Measurements from ENCODE around the gene ZNF407.
A peak's percentile ranks its signal among the peaks of the same experiment; 100 is the strongest.

ZNF407 gene

DNA sequence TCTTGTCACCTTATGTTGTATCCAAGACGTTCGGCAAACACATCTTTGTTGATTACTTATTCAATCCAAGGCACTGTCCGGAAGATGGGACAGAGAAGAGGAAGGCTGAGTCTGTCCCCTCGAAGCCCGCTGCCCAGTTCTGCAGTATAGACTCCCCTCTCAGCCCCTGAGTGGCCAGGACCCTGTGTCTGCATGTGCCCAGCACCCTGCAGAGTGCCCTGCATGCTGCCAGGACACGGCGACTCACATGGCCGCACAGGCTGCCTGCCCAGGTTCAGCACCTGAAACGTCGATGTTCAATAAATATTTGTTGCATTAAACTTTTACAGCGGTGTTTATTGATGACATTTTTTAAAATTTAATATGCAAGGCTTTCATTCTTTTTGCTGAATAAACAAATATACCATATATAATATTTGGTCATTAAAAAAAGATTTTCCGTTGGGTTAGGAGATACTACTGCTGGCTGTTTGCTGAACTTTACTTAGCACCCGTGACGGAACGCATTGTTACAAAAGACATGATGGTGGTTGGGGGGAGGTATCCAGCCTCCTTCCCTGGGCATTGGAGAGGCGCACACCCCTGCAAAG, 464.7 kb downstream of the ZNF407 start:
- no peak for DNase-seq

DNA sequence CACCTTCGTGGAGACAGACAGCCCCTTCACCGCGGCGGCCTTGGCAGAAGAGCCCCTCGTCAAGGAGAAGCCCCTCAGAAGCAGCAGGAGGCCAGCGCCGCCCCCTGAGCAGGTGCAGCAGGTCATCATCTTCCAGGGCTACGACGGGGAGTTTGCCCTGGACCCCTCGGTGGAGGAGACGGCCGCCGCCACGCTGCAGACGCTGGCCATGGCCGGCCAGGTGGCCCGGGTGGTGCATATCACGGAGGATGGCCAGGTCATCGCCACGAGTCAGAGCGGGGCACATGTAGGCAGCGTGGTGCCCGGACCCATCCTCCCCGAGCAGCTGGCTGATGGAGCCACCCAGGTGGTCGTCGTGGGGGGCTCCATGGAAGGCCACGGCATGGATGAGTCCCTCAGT, 465.5 kb downstream of the ZNF407 start:
- DNase-seq = no peak

- DNase-seq = no peak
These were observed 466.2 kb downstream of the ZNF407 start for GRCh38 chr18:75063615-75064512.

DNA sequence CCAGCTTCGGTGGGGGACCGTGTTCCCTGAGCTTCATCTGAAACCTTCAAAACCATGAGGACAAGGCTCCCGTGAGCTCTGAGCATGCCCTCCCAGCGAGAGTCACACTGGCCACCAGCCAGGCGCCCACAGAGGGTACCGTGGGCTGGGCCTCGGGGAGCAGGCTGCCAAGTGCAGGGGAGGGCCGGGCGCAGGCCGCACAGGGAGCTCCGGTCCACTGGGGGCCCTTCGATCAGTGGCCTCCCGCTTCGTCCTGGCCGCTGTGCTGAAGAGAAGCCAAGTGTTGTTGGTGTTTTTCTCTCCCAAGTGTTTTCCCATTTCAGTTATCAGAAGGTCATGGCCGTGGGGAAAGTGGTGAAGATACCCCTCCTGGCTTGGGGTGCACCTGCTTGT, 466.8 kb downstream of the ZNF407 start:
- DNase-seq = no peak

- peak; percentile 48 for DNase-seq
These were observed 467.8 kb downstream of the ZNF407 start for GRCh38 chr18:75065251-75066000.

DNA sequence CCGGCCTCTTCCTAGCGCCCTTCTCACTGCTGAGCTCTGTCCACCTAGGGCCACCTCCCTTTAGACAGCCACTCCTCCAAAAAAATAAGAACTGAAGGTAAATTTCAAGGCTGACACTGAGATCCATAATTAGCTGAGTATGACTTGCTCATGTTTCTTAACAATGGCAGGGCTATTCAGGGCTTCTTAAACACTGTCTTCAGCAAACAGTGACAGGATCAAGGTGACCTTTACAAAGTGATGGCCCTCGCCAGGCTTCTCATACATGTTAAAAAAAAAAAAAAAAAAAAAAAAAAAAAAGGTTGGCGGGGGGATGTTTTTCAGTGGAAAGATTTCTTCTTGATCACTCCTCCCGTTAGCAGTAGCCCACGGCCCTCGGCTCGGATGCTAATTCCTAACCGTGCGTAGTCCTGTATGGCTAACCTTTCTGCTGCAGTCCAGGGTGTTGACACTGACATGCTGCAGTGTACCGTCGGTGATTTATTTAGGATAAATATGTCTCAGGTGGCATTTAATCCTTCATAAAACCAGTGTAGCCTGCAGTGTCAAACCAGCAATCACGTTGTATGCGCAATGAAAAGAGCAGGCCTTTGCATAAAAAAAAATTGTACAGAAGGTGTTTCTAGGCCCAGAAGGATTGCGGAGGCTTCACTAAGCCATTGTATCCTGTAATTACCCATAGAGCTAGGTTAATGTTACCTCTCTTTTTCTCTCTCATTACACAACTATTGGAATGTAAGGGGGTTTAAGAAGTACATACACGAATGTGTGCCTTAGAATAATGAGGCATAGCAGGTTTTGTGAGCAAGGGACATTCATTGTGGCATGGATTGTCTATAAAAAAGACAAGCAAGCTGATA, 468.6 kb downstream of the ZNF407 start:
- peak; percentile 54 for DNase-seq

- DNase-seq = no peak
These were observed 469.3 kb downstream of the ZNF407 start for GRCh38 chr18:75066936-75067335.

DNA sequence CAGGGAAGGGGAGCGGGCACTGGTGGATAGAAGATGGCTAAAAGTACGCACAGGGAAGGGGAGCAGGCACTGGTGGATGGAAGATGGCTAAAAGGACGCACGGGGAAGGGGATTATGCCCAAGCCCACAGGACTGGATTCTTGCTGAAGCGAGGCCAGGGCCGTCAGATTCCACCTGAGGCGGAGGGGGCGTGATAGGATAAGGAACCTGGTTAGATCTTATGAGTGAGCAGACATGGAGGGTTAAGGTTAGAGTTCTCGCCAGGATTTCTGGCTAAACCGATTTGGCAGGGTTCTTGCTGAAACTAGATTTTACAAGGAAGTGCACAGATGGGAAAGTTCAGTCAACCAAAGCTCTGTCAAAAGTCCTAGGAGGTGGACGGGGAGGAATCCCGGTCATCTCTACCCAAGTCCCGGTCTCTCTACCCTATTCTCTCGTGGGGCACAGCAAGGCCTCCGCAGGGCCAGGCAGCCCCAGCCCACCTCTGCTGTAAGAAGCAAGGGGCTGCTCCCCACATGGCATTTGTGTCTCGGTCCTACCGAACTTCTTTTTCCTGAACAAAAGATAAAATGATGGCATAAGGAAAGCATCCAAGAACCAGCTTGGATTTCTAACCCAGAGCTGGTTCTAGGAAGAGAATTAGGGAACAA, 470.5 kb downstream of the ZNF407 start:
- no peak for DNase-seq

DNA sequence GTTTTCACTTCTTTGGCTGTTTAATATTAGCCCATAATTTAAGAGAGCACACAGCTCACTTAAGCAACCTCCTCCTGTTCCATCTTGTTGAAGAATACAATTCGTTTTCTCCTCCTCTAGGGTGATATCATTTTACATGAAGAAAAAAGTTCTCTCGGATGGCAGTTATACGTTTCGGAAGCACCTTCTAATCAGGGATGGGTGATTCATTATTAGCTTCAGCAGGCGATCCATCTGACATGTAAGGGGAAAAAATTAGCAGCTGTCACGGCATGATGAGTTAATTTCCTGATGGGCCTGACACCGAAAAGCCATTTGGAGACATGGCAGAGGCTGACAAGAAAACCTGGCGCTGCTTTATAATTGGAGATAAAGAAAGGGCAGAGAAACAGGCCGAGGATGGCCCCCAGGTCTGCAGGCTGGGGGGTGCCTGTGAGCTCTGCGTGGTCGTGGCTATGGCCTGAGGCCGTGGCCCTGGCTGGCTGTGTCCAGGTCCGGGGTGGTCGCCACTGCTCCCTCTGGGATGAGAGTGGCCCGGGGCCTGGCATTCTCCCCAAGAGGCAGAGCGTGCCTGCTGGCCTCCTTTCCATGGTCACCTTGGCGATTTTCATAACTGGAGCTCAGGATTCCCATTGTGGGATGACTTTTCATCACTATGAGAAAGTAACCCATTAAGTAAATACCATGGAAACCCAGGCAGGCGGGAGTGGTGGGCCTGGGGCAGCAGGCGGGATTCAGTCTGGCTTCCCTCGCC, 471.2 kb downstream of the ZNF407 start:
- DNase-seq = no peak

GRCh38 chr18:75070235-75070624, 472.6 kb downstream of the ZNF407 start:
- no peak for DNase-seq

DNA sequence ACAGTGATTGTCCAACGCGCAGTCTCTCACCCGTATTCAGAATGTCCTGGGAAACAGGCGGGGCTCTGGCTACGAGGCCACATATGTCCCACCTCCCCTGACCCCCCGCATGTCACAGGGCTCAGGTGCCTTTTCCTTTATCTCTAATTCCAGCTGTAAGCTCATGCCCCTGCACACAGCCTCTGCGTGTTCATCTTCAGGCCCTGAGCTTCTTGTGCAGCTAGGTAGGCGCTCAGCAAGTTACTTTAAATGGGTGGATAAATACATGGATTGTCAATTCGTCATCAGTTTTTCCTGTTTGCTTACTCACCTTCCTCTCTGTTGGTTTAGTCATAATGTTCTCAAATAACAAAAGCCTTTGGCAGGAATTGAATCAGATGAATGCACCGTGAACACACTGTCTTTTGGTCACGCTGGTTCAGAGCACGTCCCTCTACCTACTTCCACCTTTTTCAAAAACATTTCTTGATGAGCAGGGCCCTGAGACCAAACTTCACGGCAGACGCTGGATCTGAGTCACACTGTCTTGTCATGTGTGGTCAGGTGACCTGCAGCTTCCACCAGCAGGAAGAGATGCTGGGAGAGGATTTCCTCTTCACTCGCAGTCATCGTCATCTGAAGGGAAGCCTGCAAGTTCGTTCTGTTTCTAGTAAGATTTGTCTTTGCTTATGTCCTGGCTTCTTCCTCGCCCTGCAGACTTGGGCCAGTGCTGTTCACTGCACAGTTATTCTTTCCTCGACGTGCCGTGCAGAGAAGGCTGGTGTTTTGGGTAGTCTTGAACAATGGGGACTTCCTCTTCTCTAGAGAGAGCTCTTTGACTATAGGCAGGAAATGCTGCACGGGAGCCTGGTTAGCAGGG, 473.2 kb downstream of the ZNF407 start:
- DNase-seq = no peak

DNA sequence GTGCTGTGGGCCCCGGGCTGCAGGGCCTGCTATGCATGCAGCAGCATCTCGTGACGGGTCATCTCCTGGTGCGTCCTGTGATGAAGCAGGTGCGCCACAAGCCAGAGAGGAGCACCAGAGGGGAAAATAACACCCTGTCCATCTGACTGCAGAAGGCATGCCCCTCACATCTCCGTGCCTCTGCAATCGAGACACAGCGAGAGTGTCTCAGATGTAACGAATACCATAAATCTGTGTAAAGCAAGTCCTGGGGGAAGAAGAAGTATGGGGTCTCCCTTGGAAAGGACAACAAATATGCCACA, 473.8 kb downstream of the ZNF407 start:
- DNase-seq = no peak

DNA sequence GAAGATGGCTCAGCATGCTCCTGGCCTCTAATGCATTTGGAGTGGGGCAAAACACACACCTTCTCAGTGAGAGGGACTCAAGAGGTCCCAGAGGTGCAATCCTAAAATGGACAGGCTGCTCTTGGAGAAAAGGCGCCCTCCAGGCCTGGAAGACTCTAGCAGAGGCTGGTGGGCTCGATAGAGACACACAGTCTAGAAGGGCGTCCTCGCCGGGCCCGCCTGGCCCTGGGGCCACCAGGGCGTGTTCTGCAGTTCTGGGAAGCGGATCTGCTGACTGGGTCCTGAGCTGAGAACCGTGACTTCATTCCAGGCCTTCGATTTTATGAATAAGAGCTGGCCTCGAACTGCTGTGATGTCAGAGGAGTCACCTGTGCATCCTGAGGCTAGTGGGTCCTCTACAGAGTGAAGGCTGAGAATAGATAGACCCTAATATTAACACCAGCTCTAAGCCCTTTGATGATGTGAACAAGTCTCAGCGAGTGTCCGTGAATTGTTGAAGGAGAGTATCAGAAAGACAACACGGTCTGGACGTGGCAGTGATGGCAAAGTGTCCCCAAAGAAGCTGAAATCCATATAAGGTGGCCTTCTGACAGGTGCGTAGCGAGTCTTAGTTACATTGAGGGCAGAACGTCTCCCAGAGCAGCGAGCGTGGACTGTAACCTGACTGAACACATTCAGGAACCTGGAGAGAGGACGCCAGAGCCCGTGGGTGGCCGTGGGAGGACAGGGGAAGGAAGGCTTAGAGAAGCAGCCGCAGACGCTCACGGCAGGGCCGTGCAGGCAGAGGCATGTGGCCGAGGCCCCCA, 474.4 kb downstream of the ZNF407 start:
- no peak for DNase-seq

- no peak for DNase-seq
These were observed 475.2 kb downstream of the ZNF407 start for GRCh38 chr18:75072672-75073371.

DNA sequence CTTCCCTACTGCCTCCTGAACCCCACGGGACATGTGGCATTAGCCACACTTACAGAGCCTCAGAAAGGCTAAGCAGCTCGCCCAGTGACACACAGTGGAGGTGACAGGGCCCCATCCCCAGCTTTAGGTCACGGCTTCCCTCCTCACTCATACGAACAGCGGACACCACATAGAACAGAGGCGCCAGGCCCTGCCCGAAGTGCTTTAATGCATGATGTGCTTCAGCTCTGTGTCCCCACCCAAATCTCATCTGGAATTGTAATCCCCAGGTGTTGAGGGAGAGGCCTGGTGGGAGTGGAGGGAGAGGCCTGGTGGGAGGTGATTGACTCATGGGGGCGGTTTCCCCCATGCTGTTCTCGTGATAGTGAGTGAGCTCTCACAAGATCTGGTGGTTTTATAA, 476.0 kb downstream of the ZNF407 start:
- no peak for DNase-seq

DNA sequence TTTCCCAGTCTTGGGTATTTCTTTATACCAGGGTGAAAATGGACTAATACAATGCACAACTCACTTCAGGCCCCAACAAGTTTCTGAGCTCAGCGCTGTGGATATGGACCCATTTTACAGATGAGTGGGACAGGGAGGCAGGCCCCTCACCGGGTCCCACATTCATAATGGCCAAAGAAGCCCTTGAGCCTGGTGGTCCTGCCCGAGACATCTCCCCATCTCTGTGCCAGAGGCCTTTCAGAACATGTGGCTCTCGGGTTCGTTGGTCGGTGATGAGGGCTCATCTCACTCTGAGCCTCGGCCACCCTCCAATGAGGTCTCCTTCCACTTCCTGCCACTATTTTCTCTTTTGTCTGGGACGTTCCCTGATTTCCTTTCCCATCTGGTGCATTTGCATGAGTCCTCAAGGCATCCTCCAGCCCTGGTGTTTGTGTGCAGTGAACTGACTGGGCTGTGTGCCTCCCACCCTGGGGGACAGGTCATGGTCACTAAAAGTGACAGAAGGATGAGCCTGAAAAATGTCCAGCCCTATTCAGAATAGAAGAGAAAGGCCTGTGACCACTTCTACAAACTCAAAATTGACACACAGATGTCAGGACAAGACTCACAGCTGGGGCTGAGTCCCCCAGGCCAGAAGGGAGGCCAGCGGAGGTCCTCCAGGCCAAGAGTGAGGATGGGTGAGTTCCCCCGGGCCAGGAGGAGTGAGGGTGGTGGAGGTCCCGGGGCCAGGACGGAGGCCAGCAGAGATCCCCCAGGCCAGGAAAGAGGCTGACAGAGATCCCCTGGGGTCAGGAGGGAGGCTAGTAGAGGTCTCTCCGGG, 476.7 kb downstream of the ZNF407 start:
- DNase-seq = no peak

DNA sequence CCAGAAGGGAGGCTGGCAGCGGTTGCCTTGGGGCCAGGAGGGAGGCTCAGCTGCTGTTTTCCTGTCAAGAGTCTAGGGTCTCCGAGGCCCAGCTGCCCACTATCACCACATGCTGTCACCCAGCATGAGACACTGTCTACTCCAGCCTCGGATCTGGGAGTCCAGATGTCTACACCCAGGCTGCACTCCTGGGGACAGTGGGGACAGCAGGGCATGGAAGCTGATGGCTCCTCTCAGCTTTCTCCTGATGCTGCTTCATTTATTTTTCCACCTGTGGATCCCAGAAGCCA, 477.3 kb downstream of the ZNF407 start:
- DNase-seq = no peak

DNA sequence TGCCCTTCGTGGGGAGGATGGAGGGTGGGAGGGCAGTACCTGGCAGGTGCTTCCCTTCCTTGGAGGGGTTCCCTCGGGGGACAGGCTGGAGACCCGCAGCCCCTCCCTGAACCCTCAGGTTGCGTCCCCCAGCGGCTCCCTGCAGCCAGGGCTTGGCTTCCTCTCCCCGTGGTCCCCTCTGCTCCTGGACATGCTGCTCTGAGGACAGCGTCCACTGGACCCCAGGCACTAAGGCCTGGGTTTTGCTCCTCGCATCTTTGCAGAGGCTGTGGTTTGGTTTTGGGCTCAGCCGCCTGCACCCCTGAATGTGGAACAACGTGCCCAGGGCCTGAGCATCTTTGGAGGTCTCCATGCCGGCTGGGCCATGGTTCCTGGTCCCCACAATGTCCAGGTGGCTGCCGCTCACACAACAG, 477.8 kb downstream of the ZNF407 start:
- no peak for DNase-seq

- no peak for DNase-seq
These were observed 478.6 kb downstream of the ZNF407 start for GRCh38 chr18:75076286-75076685.
